ENCODE data around the gene OPN1SW.

The OPN1SW gene

GRCh38 chr7:128770233-128770632 lies 5.4 kb downstream of the OPN1SW start:
- no peak for TF ChIP-seq JUND (IDR thresholded peaks at IDR 0.05; ENCODE audit: low read depth)
- in situ Hi-C loops (cut with HindIII; ENCODE audit: low pct_unique_long_range_greater_than_20kb, low sequenced_read_pairs), result no loop called here
- no peak for DNase-seq (ENCODE audit: low read depth in 1 of 2, low spot score in 1 of 2)

- in situ Hi-C loops (cut with HindIII; ENCODE audit: low pct_unique_long_range_greater_than_20kb, low sequenced_read_pairs), result no loop called here
- TF ChIP-seq JUND (IDR thresholded peaks at IDR 0.05; ENCODE audit: low read depth), result no peak
- DNase-seq (ENCODE audit: low read depth in 1 of 2, low spot score in 1 of 2), result no peak
These were observed 8.0 kb downstream of the OPN1SW start for GRCh38 chr7:128767475-128768110.

DNA sequence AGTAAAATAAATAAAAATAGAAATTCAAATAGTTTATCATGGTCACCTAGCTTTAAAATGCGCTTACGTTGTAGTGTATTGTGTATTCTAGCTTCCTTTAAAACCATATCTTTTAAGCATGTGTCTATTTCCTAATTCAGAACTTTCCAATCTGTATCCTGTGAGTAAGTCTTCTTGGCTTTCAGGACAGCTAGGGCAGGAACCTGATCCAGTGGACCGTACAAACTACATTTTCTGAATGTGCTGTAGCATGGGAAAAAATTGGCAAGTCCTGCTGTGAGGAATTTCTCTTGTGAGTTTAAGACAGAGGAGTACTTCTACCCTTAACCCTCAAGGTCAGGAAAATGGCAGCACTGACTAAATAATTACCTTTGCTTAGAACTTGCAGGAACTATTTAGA lies 12.1 kb downstream of the OPN1SW start:
- in situ Hi-C loops (cut with HindIII; ENCODE audit: low pct_unique_long_range_greater_than_20kb, low sequenced_read_pairs), result no loop called here
- TF ChIP-seq JUND (IDR thresholded peaks at IDR 0.05; ENCODE audit: low read depth), result no peak
- DNase-seq (ENCODE audit: low read depth in 1 of 2, low spot score in 1 of 2), result no peak

GRCh38 chr7:128759242-128759641 lies 16.4 kb downstream of the OPN1SW start:
- DNase-seq (ENCODE audit: low read depth in 1 of 2, low spot score in 1 of 2), result no peak
- no peak for TF ChIP-seq JUND (IDR thresholded peaks at IDR 0.05; ENCODE audit: low read depth)
- in situ Hi-C loops (cut with HindIII; ENCODE audit: low pct_unique_long_range_greater_than_20kb, low sequenced_read_pairs), result no loop called here

DNA sequence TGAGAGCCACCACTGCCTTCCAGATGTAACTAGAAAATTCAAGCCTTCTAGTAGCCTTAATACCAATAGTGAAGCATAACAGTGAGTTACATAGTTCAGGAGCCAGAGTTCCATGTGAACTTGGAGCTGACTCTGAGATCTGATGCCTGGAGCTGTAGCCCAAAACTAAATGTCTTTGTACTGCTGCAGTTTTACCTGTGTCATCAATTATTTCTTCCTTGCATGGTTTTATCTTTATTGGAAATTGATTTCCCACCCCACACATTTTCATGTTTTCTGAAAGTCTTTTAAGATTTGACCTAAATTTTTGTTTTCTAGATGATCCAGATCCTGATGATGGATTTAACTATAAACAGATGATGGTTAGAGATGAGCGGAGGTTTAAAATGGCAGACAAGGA lies 17.0 kb downstream of the OPN1SW start:
- no peak for TF ChIP-seq JUND (IDR thresholded peaks at IDR 0.05; ENCODE audit: low read depth)
- in situ Hi-C loops (cut with HindIII; ENCODE audit: low pct_unique_long_range_greater_than_20kb, low sequenced_read_pairs), result no loop called here
- no peak for DNase-seq (ENCODE audit: low read depth in 1 of 2, low spot score in 1 of 2)

DNA sequence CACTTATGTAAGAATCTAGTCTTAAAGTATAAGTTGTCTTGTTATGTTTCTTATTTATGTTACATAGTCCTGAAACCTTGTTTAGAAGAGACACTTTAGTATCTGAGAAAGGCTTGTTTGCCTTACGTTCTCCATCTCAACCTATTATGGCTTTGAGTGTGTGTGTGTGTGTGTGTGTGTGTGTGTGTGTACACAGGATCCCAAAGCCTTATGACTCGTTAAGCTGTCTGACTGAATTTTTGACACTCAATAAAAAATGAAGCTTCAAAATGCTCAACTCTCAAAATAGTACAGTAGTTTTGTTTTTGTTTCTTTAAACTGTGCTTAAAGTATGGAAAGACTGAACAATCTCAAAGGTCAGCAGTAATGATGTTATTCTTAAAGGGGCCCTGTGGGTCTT lies 18.4 kb downstream of the OPN1SW start:
- DNase-seq (ENCODE audit: low read depth in 1 of 2, low spot score in 1 of 2), result no peak
- in situ Hi-C loops (cut with HindIII; ENCODE audit: low pct_unique_long_range_greater_than_20kb, low sequenced_read_pairs), result no loop called here
- no peak for TF ChIP-seq JUND (IDR thresholded peaks at IDR 0.05; ENCODE audit: low read depth)

DNA sequence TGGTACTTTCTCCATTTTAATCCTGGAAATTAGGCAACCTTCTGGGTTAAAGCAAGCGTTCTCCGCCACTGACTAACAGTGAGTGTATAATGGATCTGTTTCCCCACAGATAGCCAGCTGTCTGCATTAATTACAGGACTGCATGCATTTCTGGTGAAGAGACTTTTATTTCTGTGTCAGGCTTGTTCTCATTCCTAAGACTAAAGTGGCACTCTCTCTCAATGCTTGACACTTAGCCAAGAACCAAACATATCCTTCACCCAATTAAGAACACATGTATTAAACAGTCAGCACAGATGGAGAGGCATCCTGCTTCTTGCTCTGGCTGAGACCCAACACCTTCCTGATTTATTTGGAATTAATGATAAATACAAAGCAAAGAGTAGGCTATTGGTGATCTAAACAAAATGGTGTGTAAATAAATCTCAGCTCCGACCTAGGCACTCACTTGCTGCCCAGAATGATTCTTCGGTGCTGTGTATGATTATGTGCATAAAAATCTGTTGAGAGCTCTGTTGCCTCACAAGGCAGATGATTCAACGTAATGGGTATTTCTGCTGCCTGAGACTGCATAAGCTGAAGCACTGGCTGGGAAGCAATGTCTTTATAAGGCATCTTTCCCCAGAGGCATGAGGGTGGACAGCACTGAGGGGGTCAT lies 19.6 kb downstream of the OPN1SW start:
- no peak for DNase-seq (ENCODE audit: low read depth in 1 of 2, low spot score in 1 of 2)
- in situ Hi-C loops (cut with HindIII; ENCODE audit: low pct_unique_long_range_greater_than_20kb, low sequenced_read_pairs), result no loop called here
- TF ChIP-seq JUND (IDR thresholded peaks at IDR 0.05; ENCODE audit: low read depth), result no peak

DNA sequence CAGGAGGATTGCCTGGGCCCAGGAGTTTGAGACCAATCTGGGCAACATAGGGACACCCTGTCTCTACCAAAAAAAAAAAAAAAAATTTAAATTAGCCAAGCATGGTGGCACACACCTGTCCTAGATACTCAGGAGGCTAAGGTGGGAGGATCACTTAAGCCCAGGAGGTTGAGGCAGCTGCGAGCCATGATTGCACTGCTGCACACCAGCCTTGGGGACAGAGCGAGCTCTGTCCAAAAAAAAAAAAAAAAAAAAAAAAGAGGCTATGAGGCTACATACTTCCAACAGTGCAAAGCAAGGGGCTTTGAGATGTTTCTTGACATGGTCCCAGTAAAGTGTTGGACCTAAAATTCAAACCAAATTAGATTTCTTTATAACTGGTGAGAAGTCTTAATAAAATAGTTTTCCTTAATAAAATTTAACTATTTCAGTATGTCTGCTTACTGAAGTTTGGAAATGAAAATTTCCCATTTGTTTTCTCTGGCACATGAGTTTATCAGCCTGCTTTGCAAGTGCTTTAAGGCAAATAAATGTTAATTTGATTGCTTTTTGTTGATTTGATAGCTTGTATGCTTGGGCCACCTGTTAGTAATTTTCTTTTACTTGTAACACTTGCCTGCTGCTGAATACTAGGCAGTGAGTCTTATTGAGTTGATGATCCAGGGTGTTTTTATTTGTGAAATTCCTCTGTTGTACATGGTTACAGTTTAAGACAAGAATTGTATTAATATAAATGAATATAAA lies 20.3 kb downstream of the OPN1SW start:
- TF ChIP-seq JUND (IDR thresholded peaks at IDR 0.05; ENCODE audit: low read depth), result no peak
- DNase-seq (ENCODE audit: low read depth in 1 of 2, low spot score in 1 of 2), result no peak
- in situ Hi-C loops (cut with HindIII; ENCODE audit: low pct_unique_long_range_greater_than_20kb, low sequenced_read_pairs), result no loop called here

DNA sequence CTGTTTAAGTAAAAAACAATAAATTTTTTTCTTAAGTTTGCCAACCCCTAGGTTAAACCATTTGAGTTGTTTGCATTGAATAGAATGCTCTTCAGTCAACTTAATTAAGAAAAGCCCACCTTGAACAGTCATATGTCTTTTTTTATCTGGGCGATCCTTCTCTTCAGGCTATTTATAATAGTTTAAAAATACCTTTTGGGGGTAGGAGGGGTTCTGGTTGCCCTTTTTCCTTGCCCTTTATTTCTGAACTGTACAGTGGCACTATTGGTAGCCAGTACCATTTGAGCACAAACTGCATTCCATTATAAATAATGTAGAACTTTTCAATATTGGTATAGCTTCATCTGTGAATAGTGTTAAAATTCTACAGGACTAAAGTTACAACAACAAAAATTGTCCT lies 23.3 kb downstream of the OPN1SW start:
- DNase-seq (ENCODE audit: low read depth in 1 of 2, low spot score in 1 of 2), result no peak
- in situ Hi-C loops (cut with HindIII; ENCODE audit: low pct_unique_long_range_greater_than_20kb, low sequenced_read_pairs), result no loop called here
- no peak for TF ChIP-seq JUND (IDR thresholded peaks at IDR 0.05; ENCODE audit: low read depth)

DNA sequence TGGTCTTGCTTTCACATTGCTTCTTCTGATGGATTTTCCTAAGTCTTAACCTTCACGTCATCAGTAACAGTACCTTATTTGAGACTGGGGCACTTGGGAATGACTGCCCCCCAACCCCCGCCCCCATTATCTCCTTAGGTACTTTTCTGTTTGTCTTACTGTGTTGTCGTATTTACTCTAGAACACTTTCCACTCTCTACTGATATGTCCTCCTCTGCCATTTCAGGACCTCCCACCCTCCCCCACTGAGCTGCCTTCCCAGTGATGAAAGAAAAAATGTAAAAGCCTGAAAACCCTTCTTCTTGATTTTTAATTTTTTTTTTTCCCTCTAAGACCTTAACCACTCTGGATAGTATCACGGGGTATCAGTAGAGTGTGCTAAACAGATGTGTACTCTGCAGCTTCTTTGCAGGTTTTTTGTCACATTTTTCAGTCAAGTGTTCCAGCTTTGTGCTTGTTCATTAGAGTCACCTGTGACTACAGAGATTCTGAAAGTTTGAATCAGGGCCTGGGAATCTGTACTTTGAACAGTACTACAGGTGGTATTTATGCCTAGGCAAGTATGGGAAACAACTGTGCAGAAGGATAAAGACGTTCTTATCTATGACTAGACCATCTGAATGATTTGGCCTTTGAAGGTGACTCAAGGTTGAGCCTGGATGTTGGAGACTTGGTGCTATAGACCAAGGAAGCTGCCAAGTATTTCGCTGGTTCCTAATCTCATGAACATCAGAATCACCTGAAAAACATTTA lies 28.1 kb downstream of the OPN1SW start:
- in situ Hi-C loops (cut with HindIII; ENCODE audit: low pct_unique_long_range_greater_than_20kb, low sequenced_read_pairs), result no loop called here
- no peak for DNase-seq (ENCODE audit: low read depth in 1 of 2, low spot score in 1 of 2)

GRCh38 chr7:128745706-128746105 lies 29.9 kb downstream of the OPN1SW start:
- no peak for TF ChIP-seq JUND (IDR thresholded peaks at IDR 0.05; ENCODE audit: low read depth)
- no peak for DNase-seq (ENCODE audit: low read depth in 1 of 2, low spot score in 1 of 2)
- in situ Hi-C loops (cut with HindIII; ENCODE audit: low pct_unique_long_range_greater_than_20kb, low sequenced_read_pairs), result no loop called here

More for the DNA sequence above, 28.1 kb downstream of the OPN1SW start:
- no peak for TF ChIP-seq JUND (IDR thresholded peaks at IDR 0.05; ENCODE audit: low read depth)

GRCh38 chr7:128744366-128744905 lies 31.2 kb downstream of the OPN1SW start:
- in situ Hi-C loops (cut with HindIII; ENCODE audit: low pct_unique_long_range_greater_than_20kb, low sequenced_read_pairs), result no loop called here
- no peak for TF ChIP-seq JUND (IDR thresholded peaks at IDR 0.05; ENCODE audit: low read depth)
- no peak for DNase-seq (ENCODE audit: low read depth in 1 of 2, low spot score in 1 of 2)
